HG02571 (cell line): ENCODE data around the gene ECHS1.
"Not testable (repeated sequence)": the region's sequence is repeated elsewhere in the genome, so short reads cannot be mapped to it uniquely, and the experiment has no call there.

Source experiments
- ATAC-seq: cut with Tn5 transposase; IDR thresholded peaks from one replicate; pipeline ENCODE4 v1.9.1; 2021; ENCODE audit warnings: mild to moderate bottlenecking, moderate library complexity; ENCODE audit not compliant: unreplicated experiment

The ECHS1 gene

GRCh38 chr10:133379801-133380666 lies 6.9 kb upstream of the ECHS1 start:
- no peak for ATAC-seq

GRCh38 chr10:133379152-133379800 lies 6.1 kb upstream of the ECHS1 start, which contains the start of gene PAOX:
Gene PAOX (plus strand): TSS chr10:133379262. CDS start chr10:133379317, 55 bp downstream.
- ATAC-seq: no peak

GRCh38 chr10:133378251-133379096 lies 5.3 kb upstream of the ECHS1 start:
- ATAC-seq: peak; percentile 34

- no peak for ATAC-seq
Observed at GRCh38 chr10:133377818-133378250, 4.7 kb upstream of the ECHS1 start.

- ATAC-seq: no peak
Observed at GRCh38 chr10:133377025-133377817, 4.1 kb upstream of the ECHS1 start.

GRCh38 chr10:133376183-133376582 lies 3.0 kb upstream of the ECHS1 start:
- not testable (repeated sequence) for ATAC-seq

- ATAC-seq: no peak
Observed at GRCh38 chr10:133375357-133376115, 2.4 kb upstream of the ECHS1 start.

GRCh38 chr10:133372507-133372906 lies 647 bp downstream of the ECHS1 start:
- no peak for ATAC-seq

- no peak for ATAC-seq
Observed at GRCh38 chr10:133370030-133370786, 2.9 kb downstream of the ECHS1 start.

- no peak for ATAC-seq
Observed at GRCh38 chr10:133368153-133368552, 5.0 kb downstream of the ECHS1 start.

GRCh38 chr10:133367461-133367860 lies 5.7 kb downstream of the ECHS1 start:
- not testable (repeated sequence) for ATAC-seq

- no peak for ATAC-seq
Observed at GRCh38 chr10:133366751-133367150, 6.4 kb downstream of the ECHS1 start.

GRCh38 chr10:133366130-133366478 lies 7.0 kb downstream of the ECHS1 start:
- ATAC-seq: no peak

- ATAC-seq: no peak
Observed at GRCh38 chr10:133365461-133366129, 7.6 kb downstream of the ECHS1 start.

- no peak for ATAC-seq
Observed at GRCh38 chr10:133364645-133365431, 8.3 kb downstream of the ECHS1 start.

- no peak for ATAC-seq
Observed at GRCh38 chr10:133362846-133363245, 10.3 kb downstream of the ECHS1 start.

- no peak for ATAC-seq
Observed at GRCh38 chr10:133361773-133362441, 11.2 kb downstream of the ECHS1 start.
